Liver (tissue), 3 donors: ENCODE measurements around the gene SMIM24.

ENCODE experiments used
- ATF3 ChIP-seq: IDR thresholded peaks from 2 replicates; pipeline ENCODE4 v1.6.1; 2016; ENCODE audit warnings: antibody characterized with exemption
- CTCF ChIP-seq: fragments of 150-350 bp; IDR thresholded peaks from 2 replicates; pipeline ENCODE4 v1.5.1; 2017; ENCODE audit warnings: improper control_type of control experiment, low read depth, low read length; ENCODE audit not compliant: missing input control
- EGR1 ChIP-seq, 2 donors: IDR thresholded peaks; 2 replicates each; pipeline ENCODE4 v1.6.1; 2016 to 2018; ENCODE audit warnings: antibody characterized with exemption in 2 of 2, low read depth in 2 of 2
- FOXA1 ChIP-seq: IDR thresholded peaks from 2 replicates; pipeline ENCODE4 v1.6.1; 2016; ENCODE audit warnings: antibody characterized with exemption
- GABPA ChIP-seq, 2 donors: IDR thresholded peaks in 1 of 2; conservative IDR thresholded peaks in 1 of 2; 2 replicates each; pipeline ENCODE4 v1.6.1; 2016; ENCODE audit warnings: antibody characterized with exemption in 2 of 2, mild to moderate bottlenecking in 1 of 2, moderate library complexity in 1 of 2
- HNF4G ChIP-seq: IDR thresholded peaks from 2 replicates; pipeline ENCODE4 v1.6.1; 2016; ENCODE audit warnings: antibody characterized with exemption
- RAD21 ChIP-seq, 2 donors: IDR thresholded peaks; 2 replicates each; pipeline ENCODE4 v1.6.1; 2016; ENCODE audit warnings: antibody characterized with exemption in 2 of 2, mild to moderate bottlenecking in 2 of 2
- REST ChIP-seq: IDR thresholded peaks from 2 replicates; pipeline ENCODE4 v1.6.1; 2016; ENCODE audit warnings: antibody characterized with exemption, mild to moderate bottlenecking
- SP1 ChIP-seq: IDR thresholded peaks from 2 replicates; pipeline ENCODE4 v1.6.1; 2018; ENCODE audit warnings: antibody characterized with exemption, mild to moderate bottlenecking
- YY1 ChIP-seq: IDR thresholded peaks from 2 replicates; pipeline ENCODE4 v1.6.1; 2016; ENCODE audit warnings: antibody characterized with exemption, mild to moderate bottlenecking
- TF ChIP-seq, protein P1 (sequence below): IDR thresholded peaks from 2 replicates; pipeline ENCODE4 v1.6.1; 2016; ENCODE audit warnings: antibody characterized with exemption
- donor health status: healthy.
- donor health status: healthy.

DNA sequence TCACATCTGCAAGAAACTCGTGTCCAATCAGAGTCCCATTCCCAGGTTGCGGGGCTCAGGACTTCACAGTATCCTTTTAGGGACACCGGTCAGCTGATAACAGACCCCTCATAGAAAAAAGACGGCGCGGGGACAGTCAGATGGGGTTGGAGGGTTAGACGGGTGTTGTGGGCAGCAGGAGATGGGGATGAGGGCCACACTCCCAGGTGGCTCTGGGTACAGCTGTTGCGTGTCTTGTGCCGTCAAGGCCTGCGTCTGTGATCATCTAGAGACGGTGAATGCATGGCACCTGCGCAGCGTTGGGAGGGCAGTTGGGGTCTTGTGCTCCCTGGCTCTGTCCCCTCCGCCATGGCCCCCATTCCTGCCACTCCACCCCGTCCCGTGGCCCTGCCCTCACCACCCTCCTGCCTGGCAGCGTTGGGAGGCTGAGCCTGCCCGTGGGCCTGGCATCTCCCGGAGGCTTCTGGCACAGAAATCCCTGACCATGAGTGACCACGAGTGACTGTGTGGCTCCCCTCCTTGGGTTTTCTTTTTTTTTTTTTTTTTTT is 44.7 kb upstream of the SMIM24 start:
- no peak for TF ChIP-seq CTCF
- TF ChIP-seq EGR1 (IDR thresholded peaks at IDR 0.05; ENCODE audit: low read depth in 2 of 2): no peak
- no peak for TF ChIP-seq RAD21 (IDR thresholded peaks at IDR 0.05)
- TF ChIP-seq, protein P1, sequence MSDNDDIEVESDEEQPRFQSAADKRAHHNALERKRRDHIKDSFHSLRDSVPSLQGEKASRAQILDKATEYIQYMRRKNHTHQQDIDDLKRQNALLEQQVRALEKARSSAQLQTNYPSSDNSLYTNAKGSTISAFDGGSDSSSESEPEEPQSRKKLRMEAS: no peak
- no peak for TF ChIP-seq YY1
- TF ChIP-seq HNF4G: no peak
- no peak for TF ChIP-seq REST
- TF ChIP-seq FOXA1: no peak
- TF ChIP-seq GABPA (IDR thresholded peaks at IDR 0.05 in 1 of 2, conservative IDR thresholded peaks at IDR 0.05 in 1 of 2): no peak
- no peak for TF ChIP-seq SP1
- no peak for TF ChIP-seq ATF3
